ENCODE data around the gene RNF187. TPM values are rescaled to one million over a fixed set of nuclear protein-coding genes. Genes with fewer than 3 reads are reported as not detected.

RNF187 gene
- total RNA-seq, 3 donors from 2014 or later (not counting 1 experiment from before 2014, with no cell fraction given), result 68.6 to 102 (median 77.3) TPM

- DNase-seq, result no peak
- Mint-ChIP-seq H3K27ac (no peak overlapping the region), H3K4me1 (no peaks in the 10 kb centered on the region), H3K4me3 (no peak overlapping the region), H3K27me3 (ENCODE audit: low read depth in 2 of 2) (peaks cover 20 to 45% of the 10 kb centered on the region in 2 donors), H3K36me3 (no peaks in the 10 kb centered on the region), H3K9me3 (no peaks in the 10 kb centered on the region)
- intact Hi-C loops (cut with micrococcal nuclease), result no loop called here
- no peak for TF ChIP-seq CTCF (IDR thresholded peaks at IDR 0.05)
- Histone ChIP-seq H3K4me1 (ENCODE audit: control insufficient read depth, insufficient read depth, low read length) (no peaks in the 10 kb centered on the region), H3K36me3 (ENCODE audit: control insufficient read depth, insufficient read depth, low read length) (no peaks in the 10 kb centered on the region), H3K27me3 (ENCODE audit: control insufficient read depth, insufficient read depth, low read length) (no peaks in the 10 kb centered on the region), H3K27ac (ENCODE audit: low read length) (no peak overlapping the region), H3K4me3 (ENCODE audit: low read length) (no peak overlapping the region), H3K9me3 (ENCODE audit: control insufficient read depth, insufficient read depth, low read length) (no peaks in the 10 kb centered on the region)
- no peak for ATAC-seq
- WGBS (ENCODE audit: insufficient coverage), result 50% methylated on average over 1 of the region's 2 CpGs
These were observed 55.2 kb downstream of the RNF187 start for GRCh38 chr1:228542376-228542775.

DNA sequence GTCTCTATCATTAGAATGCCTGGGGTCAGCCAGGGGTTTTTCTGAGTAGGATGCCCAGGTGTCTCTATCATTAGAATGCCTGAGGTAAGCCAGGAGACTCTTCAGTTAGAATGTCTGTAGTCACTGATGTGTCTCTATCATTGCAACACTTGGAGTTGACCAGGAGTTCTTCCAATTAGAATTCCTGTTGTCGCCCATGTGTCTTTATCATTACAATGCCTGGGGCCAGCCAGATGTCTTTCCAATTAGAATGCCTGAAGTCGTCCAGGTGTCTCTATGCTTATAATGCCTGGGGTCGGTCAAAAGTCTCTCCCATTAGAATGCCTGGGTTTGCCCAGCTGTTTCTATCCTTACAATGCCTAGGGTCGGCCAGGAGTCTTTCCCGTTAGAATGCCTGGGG, 55.8 kb downstream of the RNF187 start:
- no peak for TF ChIP-seq CTCF (IDR thresholded peaks at IDR 0.05)
- Histone ChIP-seq H3K4me3 (ENCODE audit: low read length) (no peak overlapping the region), H3K4me1 (ENCODE audit: control insufficient read depth, insufficient read depth, low read length) (no peaks in the 10 kb centered on the region), H3K9me3 (ENCODE audit: control insufficient read depth, insufficient read depth, low read length) (no peaks in the 10 kb centered on the region), H3K36me3 (ENCODE audit: control insufficient read depth, insufficient read depth, low read length) (no peaks in the 10 kb centered on the region), H3K27ac (ENCODE audit: low read length) (no peak overlapping the region), H3K27me3 (ENCODE audit: control insufficient read depth, insufficient read depth, low read length) (no peaks in the 10 kb centered on the region)
- no peaks in the 10 kb centered on the region for H3K36me3 Mint-ChIP-seq
- no peak overlapping the region for H3K4me3 Mint-ChIP-seq
- ATAC-seq (no peak), DNase-seq (no peak)
- WGBS (ENCODE audit: insufficient coverage), result 78% methylated on average over 5 of the region's 5 CpGs
- no peaks in the 10 kb centered on the region for H3K4me1 Mint-ChIP-seq
- H3K27ac Mint-ChIP-seq, result no peak overlapping the region
- no peaks in the 10 kb centered on the region for H3K9me3 Mint-ChIP-seq
- intact Hi-C loops (cut with micrococcal nuclease), result no loop called here
- peaks cover 20 to 51% of the 10 kb centered on the region in 2 donors for H3K27me3 Mint-ChIP-seq (ENCODE audit: low read depth in 2 of 2)

DNA sequence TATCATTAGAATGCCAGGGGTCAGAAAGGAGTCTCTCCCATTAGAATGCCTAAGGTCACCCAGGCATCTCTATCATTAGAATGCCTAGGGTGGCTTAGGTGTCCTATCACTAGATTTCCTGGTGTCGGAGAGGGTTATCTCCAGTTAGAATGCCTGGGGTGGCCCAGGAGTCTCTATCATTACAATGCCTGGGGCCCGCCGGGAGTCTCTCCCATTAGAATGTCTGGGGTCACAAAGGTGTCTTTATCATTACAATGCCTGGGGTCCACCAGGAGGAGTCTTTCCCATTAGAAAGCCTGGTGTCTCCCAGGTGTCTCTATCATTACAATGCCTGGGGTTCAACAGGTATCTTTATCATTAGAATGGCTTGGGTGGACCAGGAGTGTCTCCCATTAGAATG, 56.2 kb downstream of the RNF187 start:
- H3K9me3 ChIP-seq (ENCODE audit: control insufficient read depth, insufficient read depth, low read length), result no peaks in the 10 kb centered on the region
- no peak for ATAC-seq
- 85% methylated on average over 3 of the region's 3 CpGs for WGBS (ENCODE audit: insufficient coverage)
- Mint-ChIP-seq H3K36me3 (no peaks in the 10 kb centered on the region), H3K9me3 (no peaks in the 10 kb centered on the region), H3K27ac (no peak overlapping the region), H3K27me3 (ENCODE audit: low read depth in 2 of 2) (peaks cover 20 to 55% of the 10 kb centered on the region in 2 donors), H3K4me3 (no peak overlapping the region), H3K4me1 (no peaks in the 10 kb centered on the region)
- DNase-seq, result no peak
- intact Hi-C loops (cut with micrococcal nuclease), result no loop called here
- no peaks in the 10 kb centered on the region for H3K4me1 ChIP-seq (ENCODE audit: control insufficient read depth, insufficient read depth, low read length)
- H3K36me3 ChIP-seq (ENCODE audit: control insufficient read depth, insufficient read depth, low read length), result no peaks in the 10 kb centered on the region
- H3K27me3 ChIP-seq (ENCODE audit: control insufficient read depth, insufficient read depth, low read length), result no peaks in the 10 kb centered on the region
- no peak overlapping the region for H3K4me3 ChIP-seq (ENCODE audit: low read length)
- TF ChIP-seq CTCF (IDR thresholded peaks at IDR 0.05), result no peak
- H3K27ac ChIP-seq (ENCODE audit: low read length), result no peak overlapping the region

Data from natural killer cell (primary cell).